Measurements from ENCODE around the gene LOC101059915.

LOC101059915 gene

GRCh38 chrX:71650333-71650969 is 16.9 kb upstream of the LOC101059915 start:
- Histone ChIP-seq H3K4me1 (no peaks in the 10 kb centered on the region), H3K9ac (no peak overlapping the region), H3K79me2 (no peaks in the 10 kb centered on the region), H3K4me3 (ENCODE audit: low read depth, low read length) (no peak overlapping the region), H3K36me3 (ENCODE audit: control insufficient read depth, insufficient read depth, low read length) (no peaks in the 10 kb centered on the region), H3K27me3 (ENCODE audit: control insufficient read depth, insufficient read depth, low read length) (no peaks in the 10 kb centered on the region), H3K27ac (no peak overlapping the region), H3K4me2 (ENCODE audit: low read length) (no peak overlapping the region), H3K9me3 (ENCODE audit: control insufficient read depth, low read length) (no peaks in the 10 kb centered on the region), H2AFZ (no peak overlapping the region)
- TF ChIP-seq CTCF (IDR thresholded peaks at IDR 0.05) = no peak

- Histone ChIP-seq H2AFZ (no peak overlapping the region), H3K4me2 (ENCODE audit: low read length) (no peak overlapping the region), H3K9me3 (ENCODE audit: control insufficient read depth, low read length) (no peaks in the 10 kb centered on the region), H3K9ac (no peak overlapping the region), H3K4me1 (no peaks in the 10 kb centered on the region), H3K27me3 (ENCODE audit: control insufficient read depth, insufficient read depth, low read length) (no peaks in the 10 kb centered on the region), H3K36me3 (ENCODE audit: control insufficient read depth, insufficient read depth, low read length) (no peaks in the 10 kb centered on the region), H3K79me2 (no peaks in the 10 kb centered on the region), H3K27ac (no peak overlapping the region), H3K4me3 (ENCODE audit: low read depth, low read length) (no peak overlapping the region)
- peak; percentile 56 for TF ChIP-seq CTCF (IDR thresholded peaks at IDR 0.05)
Measured at GRCh38 chrX:71652405-71652804, 14.9 kb upstream of the LOC101059915 start.

DNA sequence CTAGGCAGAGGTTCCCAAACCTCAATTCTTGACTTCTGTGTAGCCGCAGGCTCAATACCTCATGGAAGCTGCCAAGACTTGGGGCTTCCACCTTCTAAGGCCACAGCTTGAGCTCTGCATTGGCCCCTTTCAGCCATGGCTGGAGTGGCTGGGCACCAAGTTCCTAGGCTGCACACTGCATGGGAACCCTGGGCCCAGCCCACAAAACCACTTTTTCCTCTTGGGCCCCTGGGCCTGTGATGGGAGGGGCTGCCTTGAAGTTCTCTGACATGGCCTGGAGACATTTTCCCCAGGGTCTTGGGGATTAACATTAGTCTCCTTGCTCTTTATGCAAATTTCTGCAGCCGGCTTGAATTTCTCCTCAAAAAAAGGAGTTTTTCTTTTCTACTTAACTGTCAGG is 14.0 kb upstream of the LOC101059915 start:
- no peak for TF ChIP-seq CTCF (IDR thresholded peaks at IDR 0.05)
- H3K9ac ChIP-seq = no peak overlapping the region
- no peak overlapping the region for H3K4me3 ChIP-seq (ENCODE audit: low read depth, low read length)
- no peaks in the 10 kb centered on the region for H3K9me3 ChIP-seq (ENCODE audit: control insufficient read depth, low read length)
- no peak overlapping the region for H3K27ac ChIP-seq
- H2AFZ ChIP-seq = no peak overlapping the region
- H3K4me1 ChIP-seq = no peaks in the 10 kb centered on the region
- no peaks in the 10 kb centered on the region for H3K79me2 ChIP-seq
- H3K27me3 ChIP-seq (ENCODE audit: control insufficient read depth, insufficient read depth, low read length) = no peaks in the 10 kb centered on the region
- no peaks in the 10 kb centered on the region for H3K36me3 ChIP-seq (ENCODE audit: control insufficient read depth, insufficient read depth, low read length)
- no peak overlapping the region for H3K4me2 ChIP-seq (ENCODE audit: low read length)

DNA sequence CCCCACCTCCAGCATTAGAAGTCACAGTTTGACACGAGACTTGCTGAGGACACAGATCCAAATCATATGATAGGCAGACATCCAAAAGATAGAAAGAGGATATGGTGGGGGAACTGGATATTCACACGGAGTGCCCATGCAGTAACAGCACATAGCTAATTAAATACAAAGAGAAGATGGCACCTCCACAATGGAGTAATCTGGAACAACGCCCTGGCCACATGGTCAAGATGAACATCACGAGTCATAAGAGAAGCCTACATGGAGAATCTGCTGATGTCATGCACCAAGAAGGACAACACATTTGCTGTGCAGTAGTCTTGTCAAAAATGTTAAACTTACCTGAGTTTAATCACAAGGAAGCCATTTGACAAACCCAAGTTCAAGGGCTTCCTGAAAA is 10.1 kb upstream of the LOC101059915 start:
- no peak overlapping the region for H3K4me2 ChIP-seq (ENCODE audit: low read length)
- no peaks in the 10 kb centered on the region for H3K27me3 ChIP-seq (ENCODE audit: control insufficient read depth, insufficient read depth, low read length)
- no peak overlapping the region for H3K9ac ChIP-seq
- no peak overlapping the region for H3K4me3 ChIP-seq (ENCODE audit: low read depth, low read length)
- no peaks in the 10 kb centered on the region for H3K9me3 ChIP-seq (ENCODE audit: control insufficient read depth, low read length)
- no peak for TF ChIP-seq CTCF (IDR thresholded peaks at IDR 0.05)
- H3K4me1 ChIP-seq = no peaks in the 10 kb centered on the region
- no peaks in the 10 kb centered on the region for H3K36me3 ChIP-seq (ENCODE audit: control insufficient read depth, insufficient read depth, low read length)
- H2AFZ ChIP-seq = no peak overlapping the region
- no peaks in the 10 kb centered on the region for H3K79me2 ChIP-seq
- no peak overlapping the region for H3K27ac ChIP-seq

DNA sequence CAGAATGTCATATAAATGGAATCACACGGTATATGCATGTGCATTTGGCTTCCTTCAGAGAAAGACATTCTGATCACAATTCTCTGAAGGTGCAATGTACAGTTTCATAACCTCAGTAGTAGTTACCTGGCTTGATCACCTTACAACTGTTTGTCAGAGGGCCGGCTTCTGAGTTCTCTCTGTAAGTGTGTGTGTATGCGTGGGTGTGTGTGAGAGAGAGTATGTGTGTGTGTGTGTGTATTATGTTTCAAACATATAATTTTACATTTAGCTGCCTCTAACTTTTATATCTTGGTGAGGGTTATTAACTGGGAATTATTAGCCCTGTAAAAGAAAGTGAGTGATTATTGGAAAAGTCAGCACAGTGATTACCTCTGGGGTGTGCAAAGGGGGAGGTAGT is 8.0 kb upstream of the LOC101059915 start:
- H3K79me2 ChIP-seq = no peaks in the 10 kb centered on the region

More for the DNA sequence above, 8.0 kb upstream of the LOC101059915 start:
- Histone ChIP-seq H3K27ac (no peak overlapping the region), H3K9me3 (ENCODE audit: control insufficient read depth, low read length) (no peaks in the 10 kb centered on the region), H3K4me2 (ENCODE audit: low read length) (no peak overlapping the region), H2AFZ (no peak overlapping the region), H3K36me3 (ENCODE audit: control insufficient read depth, insufficient read depth, low read length) (no peaks in the 10 kb centered on the region), H3K27me3 (ENCODE audit: control insufficient read depth, insufficient read depth, low read length) (no peaks in the 10 kb centered on the region), H3K9ac (no peak overlapping the region), H3K4me3 (ENCODE audit: low read depth, low read length) (no peak overlapping the region), H3K4me1 (no peaks in the 10 kb centered on the region)
- TF ChIP-seq CTCF (IDR thresholded peaks at IDR 0.05) = no peak
